NCI-H146 (cell line): ENCODE measurements around the gene MIP.
"Not testable (repeated sequence)": the region's sequence is repeated elsewhere in the genome, so short reads cannot be mapped to it uniquely, and the experiment has no call there.

Source experiments
- DNase-seq: peaks from one replicate; lab custom pipeline; 2025; lab: John Stamatoyannopoulos, UW

Gene MIP

DNA sequence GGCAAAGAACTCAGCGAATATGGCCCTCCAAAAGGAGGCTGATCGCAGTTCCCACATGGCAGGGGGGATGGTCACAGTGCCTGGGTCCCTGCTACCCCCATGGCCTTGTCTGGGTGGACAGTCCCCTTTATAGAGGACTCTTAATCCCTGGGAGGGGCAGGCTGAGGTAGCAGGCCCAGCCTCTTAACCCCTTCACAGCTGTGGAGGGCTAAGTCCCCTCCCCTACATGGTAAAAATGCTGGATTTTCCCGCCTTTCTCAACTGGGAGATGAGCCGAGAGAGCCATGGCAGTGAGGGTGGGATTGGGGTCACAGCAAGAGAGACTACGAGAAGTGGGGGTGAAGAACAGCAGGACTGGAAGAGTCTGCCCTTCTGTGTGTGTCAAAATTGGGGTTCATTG is at the start of gene MIP:
MIP (minus strand) TSS at position 101 of the 400 bp plus-strand sequence; CDS start at position 57, 44 bp downstream.
- DNase-seq = no peak

DNA sequence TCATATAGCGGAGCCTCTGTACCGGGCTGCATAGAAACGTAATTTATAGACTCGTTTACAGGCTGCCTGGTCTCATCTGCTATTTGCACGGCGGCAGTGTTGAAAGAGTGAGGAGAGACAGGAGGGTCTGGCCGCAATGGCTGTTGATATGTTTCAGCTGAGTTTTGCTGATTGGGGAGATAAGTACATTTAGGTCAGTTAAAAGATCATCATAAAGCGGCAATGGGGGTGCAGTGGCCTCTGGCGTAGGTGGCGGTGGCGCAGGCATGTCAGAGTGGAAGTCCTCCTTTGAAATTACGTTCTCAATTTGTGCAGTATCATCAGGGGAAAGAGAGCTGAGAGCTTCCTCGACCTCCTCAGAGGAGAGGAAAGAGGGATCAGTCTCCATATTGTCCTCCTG is 45.4 kb upstream of the MIP start:
- DNase-seq = not testable (repeated sequence)

DNA sequence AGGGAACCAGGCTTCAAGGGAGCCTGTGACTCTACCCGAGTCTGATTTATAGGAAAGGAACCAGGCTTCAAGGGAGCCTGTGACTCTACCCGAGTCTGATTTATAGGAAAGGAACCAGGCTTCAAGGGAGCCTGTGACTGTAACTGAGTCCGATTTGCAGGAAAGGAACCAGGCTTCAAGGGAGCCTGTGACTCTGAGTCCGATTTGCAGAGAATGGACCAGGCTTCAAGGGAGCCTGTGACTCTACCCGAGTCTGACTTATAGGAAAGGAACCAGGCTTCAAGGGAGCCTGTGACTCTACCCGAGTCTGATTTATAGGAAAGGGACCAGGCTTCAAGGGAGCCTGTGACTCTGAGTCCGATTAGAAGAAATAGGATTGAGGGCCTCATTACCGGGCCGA is 45.0 kb upstream of the MIP start:
- DNase-seq = not testable (repeated sequence)

DNA sequence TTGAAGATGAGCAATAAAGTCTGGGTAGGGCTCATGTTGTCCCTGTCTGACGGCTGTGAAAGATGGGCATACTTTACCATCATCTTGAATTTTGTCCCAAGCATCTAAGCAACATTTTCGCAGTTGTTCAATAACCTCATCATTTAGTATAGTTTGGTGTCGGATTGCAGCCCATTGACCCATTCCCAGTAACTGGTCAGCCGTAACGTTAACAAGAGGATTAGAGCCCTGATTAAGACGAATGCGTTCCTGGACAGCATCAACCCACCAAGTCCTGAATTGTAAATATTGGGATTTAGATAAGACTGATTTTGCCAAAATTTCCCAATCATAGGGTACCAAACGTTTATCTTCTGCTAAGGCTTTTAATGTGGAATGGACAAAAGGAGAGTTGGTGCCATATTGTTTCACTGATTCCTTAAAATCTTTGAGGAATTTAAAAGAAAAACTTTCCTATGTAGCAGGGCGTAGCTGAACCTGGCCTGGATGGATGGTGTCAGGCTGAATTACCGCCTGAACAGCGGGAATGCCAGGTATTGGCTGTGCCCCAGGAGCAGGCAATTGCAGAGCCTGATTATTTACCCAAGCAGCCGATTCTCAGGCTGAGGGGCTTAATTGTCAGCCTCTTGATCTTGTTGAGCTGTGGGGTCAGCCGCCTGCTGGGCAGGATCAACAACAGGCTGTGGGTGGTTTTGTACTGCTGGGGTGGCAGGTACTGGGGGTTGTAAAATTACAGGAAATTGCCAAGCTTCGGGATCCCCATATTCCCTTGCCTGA is 43.9 kb upstream of the MIP start:
- DNase-seq = peak; percentile 92

GRCh38 chr12:56496704-56497103 is 42.2 kb upstream of the MIP start:
- DNase-seq = peak; percentile 19

GRCh38 chr12:56494481-56494880 is 40.0 kb upstream of the MIP start:
- not testable (repeated sequence) for DNase-seq

DNA sequence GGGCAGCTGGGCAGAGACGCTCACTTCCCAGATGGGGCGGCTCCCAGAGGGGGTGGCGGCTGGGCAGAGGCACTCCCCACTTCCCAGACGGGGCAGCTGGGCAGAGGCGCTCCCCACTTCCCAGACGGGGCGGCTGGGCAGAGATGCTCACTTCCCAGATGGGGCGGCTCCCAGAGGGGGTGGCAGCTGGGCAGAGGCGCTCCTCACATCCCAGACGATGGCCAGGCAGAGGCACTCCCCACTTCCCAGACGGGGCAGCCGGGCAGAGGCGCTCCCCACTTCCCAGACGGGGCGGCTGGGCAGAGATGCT is 39.6 kb upstream of the MIP start:
- not testable (repeated sequence) for DNase-seq

DNA sequence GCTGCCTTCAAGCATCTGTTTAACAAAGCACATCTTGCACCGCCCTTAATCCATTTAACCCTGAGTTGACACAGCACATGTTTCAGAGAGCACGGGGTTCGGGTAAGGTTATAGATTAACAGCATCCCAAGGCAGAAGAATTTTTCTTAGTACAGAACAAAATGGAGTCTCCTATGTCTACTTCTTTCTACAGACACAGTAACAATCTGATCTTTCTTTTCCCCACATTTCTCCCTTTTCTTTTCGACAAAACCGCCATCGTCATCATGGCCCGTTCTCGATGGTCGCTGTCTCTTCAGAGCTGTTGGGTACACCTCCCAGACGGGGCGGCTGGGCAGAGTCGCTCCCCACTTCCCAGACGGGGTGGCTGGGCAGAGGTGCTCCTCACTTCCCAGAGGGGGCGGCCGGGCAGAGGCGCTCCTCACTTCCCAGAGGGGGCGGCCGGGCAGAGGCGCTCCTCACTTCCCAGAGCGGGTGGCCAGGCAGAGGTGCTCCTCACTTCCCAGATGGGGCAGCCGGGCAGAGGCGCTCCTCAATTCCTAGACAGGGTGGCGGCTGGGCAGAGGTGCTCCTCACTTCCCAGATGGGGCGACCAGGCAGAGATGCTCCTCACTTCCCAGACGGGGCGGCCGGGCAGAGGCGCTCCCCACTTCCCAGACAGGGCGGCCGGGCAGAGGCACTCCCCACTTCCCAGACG is 39.1 kb upstream of the MIP start:
- DNase-seq = not testable (repeated sequence)

DNA sequence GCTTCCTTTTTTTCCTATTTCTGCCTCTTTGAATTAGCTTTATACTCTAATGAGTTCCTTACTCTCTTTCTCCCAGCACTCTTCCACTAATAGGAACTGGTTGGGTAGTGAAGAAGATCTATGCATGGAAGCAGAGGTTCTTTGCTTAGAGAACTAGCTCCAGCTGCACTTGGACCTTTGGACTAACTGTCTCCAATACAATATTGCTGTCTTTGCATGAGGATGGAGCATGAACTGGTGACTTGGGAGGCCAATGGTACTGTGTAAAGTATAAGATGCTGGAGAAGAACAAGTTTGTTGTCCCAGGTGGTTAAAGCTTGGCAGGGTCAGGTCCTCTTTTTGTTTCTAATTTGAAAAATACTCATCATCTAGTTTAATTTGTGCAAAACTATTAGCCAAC is 35.9 kb upstream of the MIP start:
- no peak for DNase-seq

DNA sequence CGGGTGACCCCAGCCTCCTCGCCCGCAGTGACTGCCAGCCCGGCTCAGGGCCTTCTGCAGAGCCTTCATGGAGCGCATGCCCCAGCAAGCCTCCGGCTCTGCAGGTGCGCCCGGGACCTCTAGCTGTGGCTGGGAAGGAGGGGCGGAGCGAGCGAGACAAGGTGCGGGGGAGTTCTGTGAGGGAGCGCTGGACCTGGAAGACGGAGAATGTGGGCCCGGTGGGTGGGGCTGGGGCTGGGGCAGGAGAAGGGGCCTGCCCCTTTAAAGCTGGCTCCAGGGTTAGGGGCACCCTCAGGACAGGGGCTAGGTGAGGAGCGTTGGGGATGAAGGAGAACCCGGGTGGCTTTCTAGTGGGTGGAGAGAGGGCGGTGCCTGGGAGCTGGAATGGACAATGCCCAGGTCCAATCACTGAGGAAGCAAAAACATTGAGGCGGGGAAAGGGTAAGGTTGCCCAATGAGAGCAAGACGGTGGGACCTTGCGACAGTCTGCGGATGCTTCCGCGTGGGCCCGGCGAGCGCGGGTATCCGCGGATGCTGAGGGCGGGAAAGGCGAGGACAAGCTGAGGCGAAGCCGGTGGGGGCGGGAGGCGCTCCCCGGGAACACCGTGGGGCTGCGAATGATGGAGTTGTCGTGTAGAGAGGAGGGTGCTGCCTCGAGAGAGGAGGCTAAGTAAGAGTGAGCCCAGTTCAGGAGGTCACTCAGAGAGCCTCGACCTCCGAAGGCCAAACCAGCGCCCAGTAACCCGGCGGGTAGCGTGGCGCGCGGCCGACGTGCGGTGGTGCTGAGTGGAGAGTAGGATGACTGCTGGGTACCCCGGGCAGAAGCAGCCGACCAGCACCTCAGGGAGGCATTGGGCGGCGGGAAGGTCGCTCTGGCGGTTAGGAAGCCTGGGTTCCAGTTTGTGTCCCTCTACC is 33.8 kb upstream of the MIP start, which contains the start of gene GLS2:
GLS2 (minus strand) TSS at position 121 of the 915 bp plus-strand sequence; CDS start at position 78, 43 bp downstream.
- DNase-seq = peak; percentile 93

DNA sequence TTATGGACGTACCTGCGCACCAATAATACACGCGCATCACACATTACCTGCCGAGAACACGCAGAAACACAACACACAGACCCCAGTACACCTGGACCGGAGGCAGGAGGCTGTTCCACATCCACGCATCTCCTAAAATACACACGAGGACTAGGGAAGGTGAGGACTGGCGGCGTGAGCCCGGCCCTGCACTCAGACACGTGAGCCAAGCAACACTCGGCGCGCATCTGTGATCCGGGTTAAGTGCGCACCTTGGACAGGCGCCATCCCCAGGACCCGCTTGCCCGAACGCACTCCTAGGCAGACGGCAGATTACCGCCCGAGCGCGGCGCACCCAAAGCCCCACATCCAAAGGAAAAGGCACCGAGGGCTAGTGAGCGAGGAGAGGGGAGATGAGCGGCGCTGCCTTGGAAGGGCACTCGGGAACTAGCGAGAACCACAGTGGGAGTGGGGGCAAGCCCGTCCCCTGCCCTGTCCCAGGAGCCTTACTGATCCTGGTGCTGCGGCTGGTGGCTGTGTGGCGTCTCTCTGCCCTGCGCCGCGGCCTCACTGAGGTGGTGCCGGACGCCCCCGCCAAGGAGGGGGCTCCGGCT is 33.1 kb upstream of the MIP start:
- DNase-seq = peak; percentile 69

DNA sequence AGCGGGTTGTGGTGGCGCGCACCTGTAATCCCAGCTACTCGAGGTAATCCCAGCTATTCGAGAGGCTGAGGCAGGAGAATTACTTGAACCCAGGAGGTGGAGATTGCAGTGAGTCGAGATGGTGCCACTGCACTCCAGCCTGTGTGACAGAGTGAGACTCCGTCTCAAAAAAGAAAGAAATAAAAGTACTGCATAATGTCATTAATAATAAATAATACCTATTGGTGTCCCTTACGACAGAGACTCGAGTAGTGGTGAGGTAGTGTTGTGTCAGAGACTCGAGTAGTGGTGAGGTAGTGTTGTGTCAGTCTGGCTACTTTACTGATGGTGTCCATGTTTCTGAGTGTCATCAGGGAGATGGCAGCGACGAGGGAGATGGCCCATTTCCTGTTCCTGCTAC is 32.2 kb upstream of the MIP start:
- DNase-seq = no peak

GRCh38 chr12:56484566-56484965 is 30.1 kb upstream of the MIP start:
- no peak for DNase-seq

DNA sequence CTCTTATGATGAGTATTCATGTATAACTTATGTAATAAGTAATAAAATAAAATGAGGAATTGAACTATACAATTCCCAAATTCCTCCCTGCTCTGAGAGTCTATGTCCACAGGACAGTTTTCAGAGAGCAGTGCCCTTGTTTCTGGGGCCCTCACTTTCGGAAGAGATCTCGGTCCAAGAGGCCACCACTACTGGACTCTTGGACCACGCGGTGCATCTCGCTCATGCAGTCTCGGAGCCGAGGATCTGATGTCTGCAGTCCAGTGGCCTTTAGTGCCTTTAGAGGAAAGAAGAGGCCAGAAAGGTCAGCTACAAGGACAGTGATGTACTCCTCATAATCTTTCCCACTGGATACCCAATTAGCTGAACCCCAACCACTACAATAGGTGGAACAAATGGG is 25.2 kb upstream of the MIP start:
- DNase-seq = no peak

GRCh38 chr12:56477521-56478225 is 23.2 kb upstream of the MIP start:
- no peak for DNase-seq

DNA sequence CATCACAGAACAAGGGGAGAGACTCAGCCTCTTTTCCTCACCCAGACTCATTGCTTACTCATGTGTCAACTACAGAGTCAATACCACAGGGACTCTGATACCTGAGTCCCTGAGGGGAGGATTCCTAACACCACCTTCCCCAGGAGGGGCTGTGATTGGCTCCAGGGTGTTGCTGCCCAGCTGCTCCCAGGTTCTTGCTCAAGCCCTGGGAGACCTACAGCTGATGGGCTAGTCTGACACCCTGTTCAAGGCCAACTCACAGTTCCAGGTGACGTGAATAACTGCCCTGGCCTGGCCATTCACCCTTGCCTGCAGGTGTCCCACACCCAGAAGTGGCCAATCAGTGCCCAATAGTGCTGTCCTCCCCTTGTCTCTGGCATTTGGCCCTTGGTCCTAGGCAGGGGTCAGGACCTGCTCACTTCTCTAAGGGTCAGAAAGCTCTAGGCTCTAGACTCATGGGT is 22.5 kb upstream of the MIP start:
- DNase-seq = no peak

DNA sequence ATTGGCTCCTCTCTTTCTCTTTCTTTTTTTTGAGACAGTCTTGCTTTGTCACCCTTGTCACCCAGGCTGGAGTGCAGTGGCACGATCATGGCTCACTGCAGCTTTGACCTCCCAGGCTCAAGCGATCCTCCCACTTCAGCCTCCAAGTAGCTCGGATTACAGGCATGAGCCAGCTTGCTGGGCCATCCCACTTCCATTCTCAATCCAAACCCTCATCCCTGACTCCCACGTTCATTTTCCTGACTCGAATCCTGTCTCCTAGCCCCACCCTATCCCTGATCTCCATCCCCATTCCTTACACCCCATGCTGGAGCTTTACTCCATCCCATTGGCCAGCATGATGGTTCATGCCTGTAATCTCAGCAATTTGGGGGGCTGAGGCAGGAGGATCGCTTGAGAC is 21.7 kb upstream of the MIP start:
- DNase-seq = no peak

DNA sequence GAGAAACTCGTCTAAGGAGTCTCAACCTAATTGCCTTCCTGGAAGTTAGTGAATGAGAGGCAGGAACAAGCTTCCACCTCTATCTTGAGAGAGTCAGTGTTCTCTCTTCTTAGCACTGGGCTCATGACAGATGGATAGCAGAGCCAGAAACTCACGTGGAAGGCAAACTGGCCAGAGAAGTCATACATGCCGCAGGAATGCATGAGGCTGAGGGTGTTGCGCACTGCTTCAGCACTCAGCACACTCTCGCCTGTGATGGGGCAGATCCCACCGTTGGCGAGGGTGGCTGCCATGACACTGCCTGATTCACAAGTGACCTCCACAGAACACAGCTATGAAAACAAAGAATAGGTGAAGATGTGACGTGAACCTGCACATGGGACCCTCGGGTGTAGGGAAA is 19.9 kb upstream of the MIP start:
- no peak for DNase-seq

GRCh38 chr12:56469007-56469930 is 14.8 kb upstream of the MIP start:
- DNase-seq = peak; percentile 38
